Measurements from ENCODE around the gene AIPL1.

Gene AIPL1

DNA sequence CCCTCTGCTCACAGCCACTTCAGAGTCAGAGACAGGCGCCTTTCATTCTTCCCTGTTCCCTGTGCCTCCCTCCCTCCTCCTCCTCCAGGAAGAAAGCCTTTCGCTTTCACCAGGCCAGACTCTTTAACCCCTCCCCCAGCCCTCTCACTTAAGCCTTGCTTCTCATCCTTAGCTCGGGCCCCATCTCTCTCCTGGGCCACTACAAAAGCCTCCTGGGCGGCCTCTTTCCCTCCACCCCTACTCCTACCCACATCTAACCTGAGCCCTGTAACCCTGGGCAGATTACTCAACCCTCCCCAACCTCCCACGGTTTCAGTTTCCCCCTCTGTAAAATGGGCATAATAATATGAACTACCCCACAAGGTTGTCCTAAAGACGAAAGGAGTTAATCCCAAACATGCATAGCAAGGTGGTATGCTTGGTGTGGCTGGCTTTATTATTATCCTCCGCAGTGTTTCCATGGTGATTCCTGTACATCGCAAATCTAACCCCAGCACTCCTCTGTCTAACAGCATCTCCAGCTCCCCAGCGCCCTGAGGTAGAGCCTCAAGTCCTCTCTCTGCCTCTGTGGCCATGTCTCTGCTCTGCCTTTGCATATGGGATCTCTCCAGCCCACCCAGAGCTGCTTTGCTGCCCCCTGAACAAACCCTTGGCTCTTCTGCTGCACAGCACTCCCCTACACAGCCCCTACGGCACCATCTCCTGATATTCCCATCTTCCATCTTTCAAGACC, 27.0 kb upstream of the AIPL1 start:
- TF ChIP-seq, protein P1, sequence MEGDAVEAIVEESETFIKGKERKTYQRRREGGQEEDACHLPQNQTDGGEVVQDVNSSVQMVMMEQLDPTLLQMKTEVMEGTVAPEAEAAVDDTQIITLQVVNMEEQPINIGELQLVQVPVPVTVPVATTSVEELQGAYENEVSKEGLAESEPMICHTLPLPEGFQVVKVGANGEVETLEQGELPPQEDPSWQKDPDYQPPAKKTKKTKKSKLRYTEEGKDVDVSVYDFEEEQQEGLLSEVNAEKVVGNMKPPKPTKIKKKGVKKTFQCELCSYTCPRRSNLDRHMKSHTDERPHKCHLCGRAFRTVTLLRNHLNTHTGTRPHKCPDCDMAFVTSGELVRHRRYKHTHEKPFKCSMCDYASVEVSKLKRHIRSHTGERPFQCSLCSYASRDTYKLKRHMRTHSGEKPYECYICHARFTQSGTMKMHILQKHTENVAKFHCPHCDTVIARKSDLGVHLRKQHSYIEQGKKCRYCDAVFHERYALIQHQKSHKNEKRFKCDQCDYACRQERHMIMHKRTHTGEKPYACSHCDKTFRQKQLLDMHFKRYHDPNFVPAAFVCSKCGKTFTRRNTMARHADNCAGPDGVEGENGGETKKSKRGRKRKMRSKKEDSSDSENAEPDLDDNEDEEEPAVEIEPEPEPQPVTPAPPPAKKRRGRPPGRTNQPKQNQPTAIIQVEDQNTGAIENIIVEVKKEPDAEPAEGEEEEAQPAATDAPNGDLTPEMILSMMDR (IDR thresholded peaks at IDR 0.05; ENCODE audit: extremely low read depth, insufficient read depth, missing control alignments): no peak
- in situ Hi-C loops (cut with MboI; ENCODE audit: low pct_unique_long_range_greater_than_20kb, low sequenced_read_pairs, unreplicated experiment): no loop called here

DNA sequence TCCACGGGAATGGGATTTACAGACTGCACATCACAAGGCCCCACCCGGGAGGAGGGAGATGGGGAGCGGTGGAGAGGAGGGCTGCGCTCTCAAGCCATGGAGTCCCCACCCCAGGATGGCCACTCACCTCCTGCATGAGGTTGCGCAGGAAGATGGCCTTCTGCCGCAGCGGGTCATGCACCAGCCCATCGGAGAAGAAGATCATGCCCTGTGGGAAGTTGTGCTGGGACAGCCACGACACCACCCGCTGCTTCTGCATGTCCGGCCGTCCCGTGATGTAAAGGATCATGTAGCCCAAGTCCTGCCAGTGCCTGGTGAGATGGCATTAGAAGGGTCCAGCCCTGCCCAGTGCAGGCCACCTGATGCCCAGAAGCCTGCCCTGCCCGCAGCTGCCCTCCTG, 26.3 kb upstream of the AIPL1 start:
- DNase-seq (ENCODE audit: low spot score): no peak
- in situ Hi-C loops (cut with MboI; ENCODE audit: low pct_unique_long_range_greater_than_20kb, low sequenced_read_pairs, unreplicated experiment): no loop called here
- TF ChIP-seq, protein P1 (IDR thresholded peaks at IDR 0.05; ENCODE audit: extremely low read depth, insufficient read depth, missing control alignments): no peak

More for the DNA sequence above, 27.0 kb upstream of the AIPL1 start:
- no peak for DNase-seq (ENCODE audit: low spot score)

DNA sequence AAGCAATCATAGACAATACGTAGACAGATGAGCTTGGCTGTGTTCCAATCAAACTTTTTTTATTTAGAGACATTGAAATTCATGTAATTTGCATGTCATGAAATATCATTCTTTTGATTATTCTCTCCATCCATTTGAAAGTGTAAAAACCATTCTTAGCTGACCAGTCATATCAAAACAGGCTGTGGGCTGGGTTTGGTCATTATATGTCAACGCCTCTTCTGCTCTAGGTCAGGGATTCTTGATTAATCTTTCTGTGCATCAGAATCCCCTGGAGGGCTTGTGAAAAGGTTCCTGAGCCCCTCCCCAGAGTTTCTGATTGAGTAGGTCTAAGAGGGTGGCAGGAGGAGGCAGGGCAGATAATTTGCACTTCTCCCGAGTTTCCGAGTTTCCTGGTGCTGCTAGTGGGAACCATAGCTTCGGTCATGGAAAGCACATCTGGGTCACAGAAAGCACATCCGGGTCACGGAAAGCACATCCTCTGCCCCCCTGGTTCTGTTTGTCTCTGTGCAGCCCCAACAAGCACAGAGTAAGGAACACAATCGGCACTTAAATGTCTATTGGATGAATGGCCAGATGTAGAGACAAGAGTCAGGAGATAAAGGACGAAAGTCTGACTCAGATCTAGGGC, 25.7 kb upstream of the AIPL1 start:
- TF ChIP-seq, protein P1 (IDR thresholded peaks at IDR 0.05; ENCODE audit: extremely low read depth, insufficient read depth, missing control alignments): no peak
- in situ Hi-C loops (cut with MboI; ENCODE audit: low pct_unique_long_range_greater_than_20kb, low sequenced_read_pairs, unreplicated experiment): no loop called here
- no peak for DNase-seq (ENCODE audit: low spot score)

DNA sequence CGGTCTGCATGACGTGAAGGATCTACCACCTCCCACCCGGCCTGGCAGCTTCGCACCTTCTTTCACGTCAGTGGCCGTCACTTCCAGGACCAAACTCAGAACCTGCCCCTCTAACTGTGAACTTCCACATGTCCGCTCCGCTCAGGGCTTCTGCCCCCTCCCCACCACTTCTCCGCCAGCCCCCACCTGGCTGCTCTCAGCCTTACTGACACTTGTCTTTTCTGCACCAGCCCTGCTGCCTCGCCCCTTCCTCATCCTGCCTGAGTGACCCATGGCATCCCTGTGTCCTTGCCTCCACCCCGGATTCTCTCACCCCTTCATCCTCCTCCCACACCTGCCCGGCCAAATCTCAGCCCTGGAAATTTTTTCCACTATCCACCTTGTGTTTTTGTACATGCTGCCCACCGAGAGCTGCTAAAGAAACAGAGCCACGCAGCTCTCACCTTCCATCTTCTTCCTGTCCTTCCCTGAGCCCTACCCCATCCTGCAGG, 23.6 kb upstream of the AIPL1 start:
- DNase-seq (ENCODE audit: low spot score): no peak
- in situ Hi-C loops (cut with MboI; ENCODE audit: low pct_unique_long_range_greater_than_20kb, low sequenced_read_pairs, unreplicated experiment): no loop called here
- TF ChIP-seq, protein P1 (IDR thresholded peaks at IDR 0.05; ENCODE audit: extremely low read depth, insufficient read depth, missing control alignments): no peak

DNA sequence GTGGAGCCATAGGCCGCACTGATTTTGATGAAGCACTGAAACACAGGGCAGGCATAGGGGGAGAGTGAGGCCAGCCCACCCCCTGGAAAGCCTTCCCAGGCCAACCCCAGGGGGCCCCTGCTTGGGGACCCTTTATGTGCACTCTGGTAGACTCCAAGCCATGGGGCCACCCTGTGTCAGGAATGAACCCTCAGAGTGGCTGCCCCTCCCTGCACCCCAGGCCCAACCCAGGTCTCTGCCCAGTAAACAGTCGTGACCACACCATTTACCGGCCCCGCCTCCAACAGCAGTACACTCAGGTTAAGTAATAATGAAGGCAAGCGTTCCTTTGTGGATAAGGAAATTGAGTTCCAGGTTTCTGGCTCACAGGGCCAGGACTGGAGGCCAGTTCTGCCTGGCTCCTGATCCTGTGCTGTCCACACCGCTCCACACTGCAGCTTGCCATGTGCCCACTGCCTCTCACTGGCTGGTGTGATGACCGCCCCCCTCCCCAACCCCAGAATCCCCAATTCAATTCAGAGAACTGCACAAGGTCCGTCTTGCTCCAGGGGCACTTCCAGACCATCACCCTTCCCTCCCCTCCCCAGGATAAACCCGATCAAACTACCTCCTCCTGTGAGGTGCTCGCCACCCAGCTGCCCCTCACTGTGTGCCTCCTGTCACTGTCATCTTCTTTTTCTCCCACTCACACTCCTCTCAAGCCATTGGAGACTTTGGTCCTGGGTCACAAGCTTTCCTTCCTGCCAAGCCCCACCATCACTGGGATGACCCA, 23.0 kb upstream of the AIPL1 start:
- TF ChIP-seq, protein P1 (IDR thresholded peaks at IDR 0.05; ENCODE audit: extremely low read depth, insufficient read depth, missing control alignments): no peak
- no peak for DNase-seq (ENCODE audit: low spot score)
- in situ Hi-C loops (cut with MboI; ENCODE audit: low pct_unique_long_range_greater_than_20kb, low sequenced_read_pairs, unreplicated experiment): no loop called here

DNA sequence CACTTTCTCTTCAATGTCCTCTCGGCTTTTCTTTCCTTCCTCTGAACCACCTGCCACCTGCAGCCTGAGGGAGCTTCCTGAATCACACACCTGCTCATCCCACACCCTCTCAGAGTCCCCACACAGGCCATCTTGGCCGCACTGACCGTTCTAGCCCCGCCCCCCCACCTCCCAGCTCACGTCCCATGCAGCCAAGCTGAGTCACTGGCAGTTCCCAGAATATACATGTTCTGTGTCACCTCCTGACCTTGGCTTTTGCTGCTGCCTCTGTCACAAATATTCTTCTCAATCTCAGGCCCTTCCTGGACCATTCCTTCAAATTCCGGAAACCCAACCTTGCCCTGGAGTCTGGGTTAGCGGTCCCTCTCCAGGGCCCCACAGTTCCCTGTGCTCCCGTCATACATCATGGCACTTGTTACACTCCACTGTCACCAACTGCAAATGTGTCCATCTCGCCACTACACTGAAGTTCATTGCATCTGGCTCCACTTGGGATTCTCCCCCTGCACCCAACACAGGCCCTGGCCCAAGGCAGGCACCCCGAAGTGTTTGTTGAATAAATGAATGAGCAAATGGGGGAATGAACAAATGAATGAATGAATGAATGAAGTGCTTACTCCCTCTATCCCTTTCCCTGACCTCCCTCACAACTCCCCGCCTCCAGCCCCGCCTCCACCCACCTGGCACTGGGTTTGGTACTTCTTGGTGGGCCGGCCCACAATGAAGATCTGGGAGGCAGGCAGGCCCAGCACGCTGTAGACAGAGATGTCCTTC, 22.2 kb upstream of the AIPL1 start:
- no peak for DNase-seq (ENCODE audit: low spot score)
- TF ChIP-seq, protein P1 (IDR thresholded peaks at IDR 0.05; ENCODE audit: extremely low read depth, insufficient read depth, missing control alignments): no peak
- in situ Hi-C loops (cut with MboI; ENCODE audit: low pct_unique_long_range_greater_than_20kb, low sequenced_read_pairs, unreplicated experiment): no loop called here

Measured in GM13977 (cell line).